LNCAP (cell line): Measurements from ENCODE around the gene ABCC12.

Experiments used
- TF ChIP-seq, protein P1 (sequence below): fragments of 450-650 bp; IDR thresholded peaks from 2 replicates; pipeline ENCODE4 v1.5.1; 2017; ENCODE audit warnings: mild to moderate bottlenecking

Gene ABCC12

DNA sequence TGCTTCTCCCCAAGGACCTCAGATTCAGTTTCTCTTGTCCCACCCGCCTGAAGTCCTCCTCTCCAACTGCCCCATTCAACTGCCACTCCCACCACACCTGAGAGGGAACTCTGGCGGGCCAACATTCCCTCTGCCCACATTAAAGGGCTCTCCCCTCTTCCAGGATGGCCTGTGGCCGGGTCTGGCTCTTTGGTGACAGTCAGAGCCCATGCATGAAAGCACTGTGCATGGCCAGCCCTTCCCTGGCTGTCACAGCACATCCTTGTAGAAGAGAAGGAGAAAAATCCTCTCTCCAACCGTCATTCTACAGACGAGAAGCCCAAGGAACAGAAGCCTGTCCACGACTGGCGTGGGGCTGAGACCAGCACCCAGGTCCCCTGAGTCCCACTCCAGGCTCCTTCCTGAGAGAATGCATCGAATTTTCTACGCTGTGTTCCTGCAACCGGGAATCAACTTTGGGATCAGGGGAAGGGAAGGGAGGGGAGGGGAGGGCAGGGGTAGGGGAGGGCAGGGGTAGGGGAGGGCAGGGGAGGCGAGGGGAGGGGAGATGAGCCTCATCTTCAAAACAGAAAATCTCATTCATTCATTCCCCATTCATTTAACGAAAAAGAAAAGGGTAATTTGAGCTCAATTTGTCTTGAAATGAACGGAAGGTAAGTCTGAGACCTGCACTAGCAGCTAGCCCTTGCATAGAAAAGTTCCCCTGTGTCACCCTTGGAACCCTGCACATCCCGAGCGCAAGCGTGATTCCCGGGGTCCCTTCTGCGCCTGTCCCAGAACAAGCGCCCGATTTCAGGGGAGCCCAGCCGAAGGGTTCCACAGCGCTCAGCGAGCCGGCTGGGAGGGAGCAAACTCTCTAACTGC, at the start of gene ABCC12:
Gene ABCC12 (minus strand): TSS at position 68 of the 864 bp plus-strand sequence. CDS start 9,569 bp downstream, outside the sequence.
- TF ChIP-seq, protein P1, sequence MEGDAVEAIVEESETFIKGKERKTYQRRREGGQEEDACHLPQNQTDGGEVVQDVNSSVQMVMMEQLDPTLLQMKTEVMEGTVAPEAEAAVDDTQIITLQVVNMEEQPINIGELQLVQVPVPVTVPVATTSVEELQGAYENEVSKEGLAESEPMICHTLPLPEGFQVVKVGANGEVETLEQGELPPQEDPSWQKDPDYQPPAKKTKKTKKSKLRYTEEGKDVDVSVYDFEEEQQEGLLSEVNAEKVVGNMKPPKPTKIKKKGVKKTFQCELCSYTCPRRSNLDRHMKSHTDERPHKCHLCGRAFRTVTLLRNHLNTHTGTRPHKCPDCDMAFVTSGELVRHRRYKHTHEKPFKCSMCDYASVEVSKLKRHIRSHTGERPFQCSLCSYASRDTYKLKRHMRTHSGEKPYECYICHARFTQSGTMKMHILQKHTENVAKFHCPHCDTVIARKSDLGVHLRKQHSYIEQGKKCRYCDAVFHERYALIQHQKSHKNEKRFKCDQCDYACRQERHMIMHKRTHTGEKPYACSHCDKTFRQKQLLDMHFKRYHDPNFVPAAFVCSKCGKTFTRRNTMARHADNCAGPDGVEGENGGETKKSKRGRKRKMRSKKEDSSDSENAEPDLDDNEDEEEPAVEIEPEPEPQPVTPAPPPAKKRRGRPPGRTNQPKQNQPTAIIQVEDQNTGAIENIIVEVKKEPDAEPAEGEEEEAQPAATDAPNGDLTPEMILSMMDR = no peak

DNA sequence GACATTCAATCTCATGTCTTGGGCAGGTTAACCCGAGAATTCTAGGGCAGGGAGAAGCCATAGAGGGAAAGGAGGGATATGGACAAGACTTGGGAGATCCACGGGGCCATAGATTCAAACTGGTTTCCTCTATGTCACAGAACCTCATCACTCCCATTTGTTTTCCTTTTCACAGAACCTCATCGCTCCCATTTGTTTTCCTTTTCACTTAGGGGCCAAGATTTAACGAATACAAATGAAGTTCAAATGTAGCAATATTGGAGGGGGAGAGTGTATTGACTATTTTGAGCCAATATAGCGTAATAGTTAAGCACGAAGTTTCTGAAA, 49.0 kb upstream of the ABCC12 start:
- TF ChIP-seq, protein P1 = no peak

DNA sequence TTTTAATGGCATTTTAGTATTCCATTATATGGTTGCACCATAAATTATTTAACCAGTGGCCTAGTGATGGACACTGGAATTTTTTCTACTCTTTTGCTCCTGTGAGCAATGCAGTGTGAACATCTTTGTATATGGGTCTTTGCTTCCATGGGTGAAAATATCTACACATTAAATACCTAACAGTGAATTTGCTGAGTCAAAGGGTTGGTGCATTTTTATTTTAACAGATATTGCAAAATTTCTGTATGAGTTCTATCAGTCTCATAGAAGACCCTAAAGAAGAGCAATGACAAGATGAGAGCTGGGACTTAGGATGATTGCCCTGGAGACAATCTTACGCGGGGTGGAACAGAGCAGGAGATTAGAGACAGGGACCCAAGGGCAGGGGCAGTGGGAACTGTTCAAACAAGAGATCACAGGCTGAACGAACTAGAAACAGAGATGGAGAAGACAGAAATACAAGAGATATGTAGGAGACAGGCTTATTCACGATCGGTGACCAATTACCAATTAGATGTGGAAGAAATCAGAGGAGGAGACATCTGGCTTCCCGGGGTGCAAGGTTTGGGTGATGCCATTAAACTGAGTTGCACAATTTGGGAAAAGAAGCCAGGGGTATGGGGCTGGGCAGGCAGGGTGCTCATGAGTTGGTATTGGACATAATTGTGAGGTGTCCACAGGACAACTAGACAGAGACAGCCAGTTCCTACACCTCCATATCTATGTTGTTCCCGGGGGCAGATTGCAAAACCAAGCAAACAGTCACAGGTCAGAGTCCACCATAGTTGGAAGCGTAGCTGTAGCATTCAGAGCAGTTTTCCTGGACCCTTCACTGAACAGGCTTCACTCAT, 48.4 kb upstream of the ABCC12 start:
- TF ChIP-seq, protein P1 = no peak

DNA sequence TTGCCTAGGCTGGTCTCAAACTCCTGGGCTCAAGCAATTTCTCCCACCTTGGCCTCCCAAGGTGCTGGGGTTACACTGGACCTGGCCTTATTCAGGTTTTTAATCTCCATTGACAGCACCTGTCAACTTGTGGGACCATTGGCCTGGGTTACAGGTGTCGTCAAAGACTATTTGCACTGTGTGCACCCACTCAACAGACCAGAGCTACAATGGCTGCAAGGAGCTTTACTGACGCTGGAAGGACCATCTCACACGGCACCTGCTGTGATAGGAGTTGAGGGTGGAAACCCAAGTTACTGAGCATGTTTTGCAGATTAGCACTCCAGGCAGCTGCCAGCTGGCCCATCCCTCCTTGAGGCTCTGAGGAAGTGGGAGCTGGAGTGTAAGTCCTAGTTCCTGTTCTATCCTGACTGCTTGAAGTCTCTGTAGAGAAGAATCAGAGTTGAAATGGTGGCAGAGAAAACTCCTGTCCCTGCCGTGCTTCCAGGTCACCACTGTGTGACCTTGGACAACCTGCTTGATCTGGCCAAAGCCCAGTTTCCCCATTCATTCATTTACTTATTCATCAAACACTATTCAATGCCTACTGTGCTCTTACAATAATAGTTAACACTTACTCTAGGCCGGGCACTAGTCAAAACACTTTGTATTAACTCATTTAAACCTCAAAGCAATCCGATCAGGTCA, 45.9 kb upstream of the ABCC12 start:
- TF ChIP-seq, protein P1 = no peak

- TF ChIP-seq, protein P1 = no peak
These were observed 41.5 kb upstream of the ABCC12 start for GRCh38 chr16:48197294-48197693.

- TF ChIP-seq, protein P1 = no peak
These were observed 39.2 kb upstream of the ABCC12 start for GRCh38 chr16:48194828-48195556.

GRCh38 chr16:48193846-48194245, 38.1 kb upstream of the ABCC12 start:
- TF ChIP-seq, protein P1 = no peak
